GM21717 (cell line): ENCODE measurements around the gene OR3A3.
"Not testable (repeated sequence)": the region's sequence is repeated elsewhere in the genome, so short reads cannot be mapped to it uniquely, and the experiment has no call there.

Experiments used
- ATAC-seq: cut with Tn5 transposase; IDR thresholded peaks from one replicate; pipeline ENCODE4 v1.9.1; 2021; ENCODE audit warnings: mild to moderate bottlenecking, moderate library complexity; ENCODE audit not compliant: unreplicated experiment

OR3A3 gene

GRCh38 chr17:3411070-3411469 is at the start of gene OR3A3:
Gene OR3A3, plus strand, starts transcription at chr17:3411370.
- ATAC-seq, result no peak

DNA sequence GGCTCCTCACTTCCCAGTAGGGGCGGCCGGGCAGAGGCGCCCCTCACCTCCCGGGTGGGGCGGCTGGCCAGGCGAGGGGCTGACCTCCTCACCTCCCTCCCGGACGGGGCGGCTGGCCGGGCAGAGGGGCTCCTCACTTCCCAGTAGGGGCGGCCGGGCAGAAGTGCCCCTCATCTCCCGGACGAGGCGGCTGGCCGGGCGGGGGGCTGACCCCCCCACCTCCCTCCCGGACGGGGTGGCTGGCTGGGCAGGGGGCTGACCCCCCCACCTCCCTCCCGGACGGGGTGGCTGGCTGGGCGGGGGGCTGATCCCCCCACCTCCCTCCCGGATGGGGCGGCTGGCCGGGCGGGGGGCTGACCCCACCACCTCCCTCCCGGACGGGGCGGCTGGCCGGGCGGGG is 40.0 kb upstream of the OR3A3 start:
- ATAC-seq, result not testable (repeated sequence)

GRCh38 chr17:3378321-3378720 is 32.8 kb upstream of the OR3A3 start:
- no peak for ATAC-seq

GRCh38 chr17:3381957-3382356 is 29.2 kb upstream of the OR3A3 start:
- no peak for ATAC-seq

GRCh38 chr17:3385869-3386816 is 25.0 kb upstream of the OR3A3 start, which contains the start of gene OR3A2:
Gene OR3A2, minus strand, starts transcription at chr17:3386308.
- ATAC-seq, result no peak

- no peak for ATAC-seq
Observed at GRCh38 chr17:3389791-3390190, 21.4 kb upstream of the OR3A3 start.

GRCh38 chr17:3397801-3398200 is 13.4 kb upstream of the OR3A3 start:
- ATAC-seq, result not testable (repeated sequence)

DNA sequence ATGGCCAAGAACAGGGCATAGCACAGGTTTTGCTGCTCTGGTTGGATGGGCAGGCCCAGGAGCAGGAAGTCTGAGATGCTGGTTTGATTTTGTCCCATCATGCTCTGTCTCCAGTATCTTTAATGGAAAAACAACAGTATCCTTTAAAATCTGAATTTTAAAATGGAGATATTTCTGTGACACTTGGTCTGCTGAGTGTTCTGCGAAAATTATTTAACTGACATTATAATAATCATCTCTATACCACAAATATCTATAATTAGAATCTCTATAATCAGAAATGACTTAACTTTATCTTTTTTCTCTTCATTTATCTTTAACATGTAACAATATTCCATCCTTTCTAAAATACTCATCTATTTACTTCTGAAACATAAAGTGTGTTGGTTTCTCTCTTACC is 12.9 kb upstream of the OR3A3 start, which contains the start of gene OR1E1:
OR1E1 (minus strand) TSS at position 101 of the 400 bp plus-strand sequence; CDS start at position 101, 0 bp downstream.
- ATAC-seq, result no peak

DNA sequence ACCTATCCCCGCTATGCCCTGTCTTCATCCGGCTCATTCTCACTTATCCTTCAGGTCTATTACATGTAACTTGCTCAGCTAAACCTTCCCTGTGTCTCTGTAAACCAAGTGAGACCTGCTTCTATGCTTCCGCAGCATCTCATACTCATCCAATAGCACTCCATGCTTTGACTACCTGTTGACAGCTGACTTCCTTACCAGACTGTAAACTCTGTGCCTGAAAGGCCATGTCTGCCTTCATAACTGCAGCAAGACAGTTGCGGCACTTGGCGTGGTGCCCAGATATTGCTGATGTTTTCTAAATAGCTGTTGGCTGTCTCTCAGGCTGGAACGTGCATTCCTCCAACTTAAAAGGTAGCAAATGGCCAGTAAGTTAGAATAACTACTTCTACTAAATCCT is 11.1 kb upstream of the OR3A3 start:
- no peak for ATAC-seq

DNA sequence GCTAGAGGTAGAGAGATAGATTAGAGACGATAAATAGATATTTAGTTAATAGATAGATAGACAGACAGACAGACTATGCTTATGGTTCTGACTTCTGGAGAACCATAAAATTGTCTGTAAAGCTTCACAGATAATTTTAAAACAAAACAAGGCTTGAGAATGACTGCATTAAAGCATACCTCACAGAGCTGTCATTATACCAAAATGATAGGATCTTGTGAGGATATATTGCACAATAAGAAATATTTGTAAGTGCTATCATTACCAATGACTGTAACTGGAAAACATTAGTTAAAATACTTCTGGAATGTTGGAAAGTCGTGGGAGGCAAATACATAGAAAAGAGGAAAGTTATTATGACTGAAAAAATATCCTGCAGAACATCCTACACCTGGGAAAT is 9.4 kb upstream of the OR3A3 start:
- no peak for ATAC-seq

GRCh38 chr17:3403856-3404255 is 7.3 kb upstream of the OR3A3 start:
- not testable (repeated sequence) for ATAC-seq

GRCh38 chr17:3412216-3412615 is 1.0 kb downstream of the OR3A3 start:
- not testable (repeated sequence) for ATAC-seq

DNA sequence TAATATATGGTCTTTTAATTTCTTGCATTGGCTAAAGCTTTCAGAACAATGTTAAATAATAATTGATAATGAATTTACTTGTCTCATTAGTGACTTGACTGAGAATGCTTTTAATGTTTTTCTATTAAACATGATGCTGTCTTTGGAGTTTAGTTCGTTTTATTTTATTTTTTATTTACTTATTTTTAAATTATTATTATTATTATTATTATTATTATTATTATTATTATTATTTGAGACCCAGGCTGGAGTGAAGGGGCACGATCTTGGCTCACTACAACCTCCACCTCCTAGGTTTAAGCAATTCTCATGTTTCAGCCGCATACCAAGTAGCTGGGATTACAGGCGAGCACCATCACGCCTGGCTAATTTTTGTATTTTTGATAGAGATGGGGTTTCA is 4.4 kb downstream of the OR3A3 start:
- no peak for ATAC-seq

- ATAC-seq, result no peak
Observed at GRCh38 chr17:3418222-3418621, 7.1 kb downstream of the OR3A3 start.

DNA sequence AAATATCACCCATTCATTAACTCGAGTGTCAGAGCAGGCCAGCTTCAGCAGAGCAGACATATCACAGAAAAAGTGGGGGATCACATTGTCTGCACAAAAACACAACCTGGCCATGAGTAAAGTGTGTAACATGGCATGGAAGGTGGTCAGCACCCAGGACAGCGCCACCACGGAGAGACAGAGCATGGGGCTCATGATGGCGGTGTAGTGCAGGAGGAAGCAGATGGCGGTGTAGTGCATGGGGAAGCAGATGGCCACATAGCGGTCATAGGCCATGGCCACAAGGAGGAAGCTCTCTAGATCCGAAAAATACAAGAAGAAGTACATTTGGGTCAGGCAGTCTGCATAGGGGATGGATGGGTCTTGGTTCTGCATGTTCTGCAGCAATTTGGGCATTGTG is 22.0 kb downstream of the OR3A3 start:
- ATAC-seq, result not testable (repeated sequence)

- no peak for ATAC-seq
Observed at GRCh38 chr17:3433741-3434140, 22.6 kb downstream of the OR3A3 start, which contains the start of gene OR1E2. Gene OR1E2, minus strand, starts transcription at chr17:3433841. Its CDS starts 0 bp downstream, at chr17:3433841.

DNA sequence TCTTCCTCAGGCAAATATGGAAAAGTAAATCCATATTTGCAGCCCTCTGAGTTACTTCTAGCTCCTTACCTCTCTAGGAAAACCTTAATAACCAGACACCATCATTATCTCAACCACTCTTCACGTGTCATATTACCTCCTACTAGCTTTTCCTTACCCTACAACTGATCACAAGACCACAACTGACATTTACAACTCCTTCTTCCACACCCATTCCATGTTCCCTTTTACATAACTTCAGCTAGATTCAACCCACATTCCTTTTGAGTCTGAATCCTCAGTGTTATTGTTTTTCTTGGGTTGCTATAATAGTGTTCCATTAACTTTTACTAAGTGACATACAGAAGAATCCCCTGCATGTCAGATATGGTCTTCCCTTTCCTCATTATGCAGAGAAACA is 27.2 kb downstream of the OR3A3 start:
- ATAC-seq, result no peak

- ATAC-seq, result no peak
Observed at GRCh38 chr17:3440451-3440850, 29.3 kb downstream of the OR3A3 start.

GRCh38 chr17:3447625-3448024 is 36.5 kb downstream of the OR3A3 start:
- ATAC-seq, result no peak

DNA sequence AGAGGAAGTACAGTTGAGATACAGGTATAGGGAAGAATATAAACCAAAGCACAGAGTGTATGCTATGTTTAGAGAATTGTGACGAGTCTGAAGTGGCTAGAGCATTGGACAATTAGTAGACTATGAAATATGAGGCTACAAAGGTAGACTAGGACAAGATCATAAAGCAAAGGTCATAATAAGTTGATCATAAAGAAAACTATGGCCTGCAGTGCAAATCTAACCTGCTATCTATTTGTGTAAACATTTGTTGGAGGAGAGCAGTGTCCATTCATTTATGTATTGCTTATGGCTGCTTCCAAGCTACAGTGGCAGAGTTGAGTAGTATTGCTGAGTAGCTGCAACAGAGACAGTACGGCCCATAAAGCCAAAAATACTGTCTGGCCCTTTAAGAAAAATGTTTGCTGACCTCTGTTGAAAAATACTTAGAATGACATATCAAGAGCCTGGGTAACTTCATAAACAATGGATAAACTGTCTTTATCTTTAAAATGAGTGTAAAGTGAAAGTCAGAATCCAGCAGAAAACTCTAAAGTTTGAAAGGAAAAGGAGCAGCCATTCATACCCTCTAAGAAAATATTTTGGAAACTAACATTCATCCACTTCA is 37.0 kb downstream of the OR3A3 start:
- no peak for ATAC-seq

DNA sequence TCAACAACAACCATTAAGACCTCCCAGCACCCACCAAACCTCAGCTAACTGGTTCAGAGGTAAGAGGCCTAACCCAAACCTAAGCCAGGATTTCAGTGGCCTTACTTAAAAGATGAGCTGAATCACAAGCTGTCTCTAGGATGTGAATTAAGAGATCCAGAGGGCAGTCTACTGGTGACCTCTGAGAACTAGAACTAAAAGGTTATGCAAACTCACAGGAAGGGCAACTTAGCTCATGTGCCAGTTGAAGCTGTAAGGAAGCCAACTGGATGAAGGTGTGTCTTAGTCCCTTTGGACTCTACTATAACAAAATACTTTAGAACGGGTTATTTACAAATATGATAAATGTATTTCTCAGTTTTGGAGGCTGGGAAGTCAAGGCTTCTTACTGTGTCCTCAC is 55.2 kb downstream of the OR3A3 start:
- ATAC-seq, result not testable (repeated sequence)

GRCh38 chr17:3469529-3469928 is 58.4 kb downstream of the OR3A3 start:
- ATAC-seq, result no peak
